ENCODE data around the gene SPN.
A peak's percentile ranks its signal among the peaks of the same experiment; 100 is the strongest.
"Not testable (repeated sequence)": the region's sequence is repeated elsewhere in the genome, so short reads cannot be mapped to it uniquely, and the experiment has no call there.

SPN gene

DNA sequence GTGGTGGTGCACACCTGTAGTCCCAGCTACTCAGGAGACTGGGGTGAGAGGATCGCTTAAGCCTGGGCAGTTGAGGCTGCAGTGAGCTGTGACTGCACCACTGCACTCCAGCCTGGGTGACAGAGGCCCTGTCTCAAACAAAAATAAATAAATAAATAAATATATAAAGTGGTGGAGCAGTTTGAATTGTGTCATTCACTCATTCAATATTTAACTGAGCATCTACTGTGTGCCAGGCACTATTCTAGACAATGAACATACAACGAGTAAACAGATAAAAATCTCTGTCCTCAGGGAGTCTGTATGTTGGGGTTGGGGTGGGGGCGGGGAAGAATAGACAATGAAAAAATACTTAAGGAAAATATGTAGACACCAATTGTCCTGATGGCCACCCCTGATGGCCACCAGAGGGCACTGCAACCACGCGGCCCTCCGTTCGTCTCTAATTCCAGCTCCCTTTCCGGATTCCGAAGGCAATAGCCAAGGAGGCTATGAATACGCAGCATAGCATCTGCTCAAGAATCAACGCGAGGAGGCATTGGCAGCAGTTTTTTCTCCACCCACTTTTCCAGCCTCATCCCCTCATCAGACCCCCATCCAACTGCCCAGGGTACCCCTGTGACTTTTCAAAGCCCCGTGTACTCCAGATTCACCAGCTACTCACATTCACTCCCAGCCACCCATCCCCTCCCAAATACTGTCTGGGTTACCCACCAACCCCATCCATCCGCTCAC is 37.4 kb downstream of the SPN start:
- H3K4me3 ChIP-seq (ENCODE audit: low read length): no peak overlapping the region
- TF ChIP-seq, protein P1, sequence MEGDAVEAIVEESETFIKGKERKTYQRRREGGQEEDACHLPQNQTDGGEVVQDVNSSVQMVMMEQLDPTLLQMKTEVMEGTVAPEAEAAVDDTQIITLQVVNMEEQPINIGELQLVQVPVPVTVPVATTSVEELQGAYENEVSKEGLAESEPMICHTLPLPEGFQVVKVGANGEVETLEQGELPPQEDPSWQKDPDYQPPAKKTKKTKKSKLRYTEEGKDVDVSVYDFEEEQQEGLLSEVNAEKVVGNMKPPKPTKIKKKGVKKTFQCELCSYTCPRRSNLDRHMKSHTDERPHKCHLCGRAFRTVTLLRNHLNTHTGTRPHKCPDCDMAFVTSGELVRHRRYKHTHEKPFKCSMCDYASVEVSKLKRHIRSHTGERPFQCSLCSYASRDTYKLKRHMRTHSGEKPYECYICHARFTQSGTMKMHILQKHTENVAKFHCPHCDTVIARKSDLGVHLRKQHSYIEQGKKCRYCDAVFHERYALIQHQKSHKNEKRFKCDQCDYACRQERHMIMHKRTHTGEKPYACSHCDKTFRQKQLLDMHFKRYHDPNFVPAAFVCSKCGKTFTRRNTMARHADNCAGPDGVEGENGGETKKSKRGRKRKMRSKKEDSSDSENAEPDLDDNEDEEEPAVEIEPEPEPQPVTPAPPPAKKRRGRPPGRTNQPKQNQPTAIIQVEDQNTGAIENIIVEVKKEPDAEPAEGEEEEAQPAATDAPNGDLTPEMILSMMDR (conservative IDR thresholded peaks at IDR 0.05; ENCODE audit: low read depth, low read length): peak; percentile 91
- DNase-seq (ENCODE audit: low read depth): no peak

DNA sequence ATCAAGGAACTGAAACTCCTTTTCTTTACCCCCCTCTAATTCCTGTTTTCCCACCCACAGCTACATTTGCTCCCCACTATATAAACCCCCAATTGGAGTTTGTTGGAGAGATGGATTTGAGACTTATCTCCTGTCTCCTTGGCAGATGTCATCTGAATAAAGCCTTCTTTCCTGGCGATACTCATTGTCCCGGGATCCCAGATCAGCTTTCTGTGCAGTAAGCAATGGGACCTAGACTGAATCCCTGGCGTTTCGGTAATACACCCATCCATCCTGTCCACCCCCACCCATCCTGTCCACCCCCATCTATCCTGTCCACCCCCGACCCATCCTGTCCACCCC is 38.1 kb downstream of the SPN start:
- DNase-seq (ENCODE audit: low read depth): no peak
- no peak overlapping the region for H3K4me3 ChIP-seq (ENCODE audit: low read length)
- TF ChIP-seq, protein P1 (conservative IDR thresholded peaks at IDR 0.05; ENCODE audit: low read depth, low read length): no peak

DNA sequence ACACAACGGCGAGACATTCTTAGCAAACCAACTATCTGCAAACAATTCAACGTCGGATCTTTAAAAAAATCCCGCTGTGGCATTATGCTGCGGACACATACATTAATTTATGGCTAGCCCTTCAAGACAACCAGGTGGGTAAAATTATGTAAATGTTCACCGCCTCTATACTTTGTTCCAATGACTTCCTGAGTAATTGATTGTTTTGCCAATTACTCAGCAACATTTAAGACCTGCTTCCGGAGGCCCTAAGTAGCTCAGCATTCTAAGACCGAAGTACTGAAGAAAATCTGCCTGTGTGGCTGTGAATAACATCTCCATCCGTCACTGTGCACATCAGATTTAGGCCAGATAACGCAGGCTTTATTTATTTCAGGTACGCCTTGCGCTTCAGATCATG is 39.2 kb downstream of the SPN start:
- no peak for DNase-seq (ENCODE audit: low read depth)
- TF ChIP-seq, protein P1 (conservative IDR thresholded peaks at IDR 0.05; ENCODE audit: low read depth, low read length): no peak
- H3K4me3 ChIP-seq (ENCODE audit: low read length): no peak overlapping the region

DNA sequence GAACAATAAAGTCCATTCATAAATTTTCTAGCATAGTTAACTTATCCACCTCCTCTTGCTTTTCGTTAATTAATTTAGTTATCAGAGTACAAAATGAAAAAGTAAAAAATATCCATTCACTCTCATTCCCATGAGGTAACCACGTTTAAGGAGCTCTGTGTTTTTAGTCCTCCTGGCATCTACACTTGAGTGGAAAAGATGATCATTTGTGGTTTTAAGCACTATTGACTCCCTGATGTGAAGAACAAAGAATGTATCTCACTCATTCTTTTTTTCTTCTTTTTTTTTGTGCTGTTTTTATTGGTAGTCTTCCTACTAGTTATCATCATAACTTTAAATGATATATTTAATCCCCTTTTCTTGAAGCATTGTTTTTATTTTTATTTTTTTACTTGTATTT is 42.0 kb downstream of the SPN start:
- DNase-seq (ENCODE audit: low read depth): no peak
- no peak overlapping the region for H3K4me3 ChIP-seq (ENCODE audit: low read length)
- TF ChIP-seq, protein P1 (conservative IDR thresholded peaks at IDR 0.05; ENCODE audit: low read depth, low read length): no peak

- not testable (repeated sequence) for H3K4me3 ChIP-seq (ENCODE audit: low read length); DNase-seq (ENCODE audit: low read depth)
These were observed 44.1 kb downstream of the SPN start for GRCh38 chr16:29707160-29707559.

- TF ChIP-seq, protein P1 (conservative IDR thresholded peaks at IDR 0.05; ENCODE audit: low read depth, low read length): no peak
- no peak for DNase-seq (ENCODE audit: low read depth)
- H3K4me3 ChIP-seq (ENCODE audit: low read length): no peak overlapping the region
These were observed 46.0 kb downstream of the SPN start for GRCh38 chr16:29708917-29709600.

DNA sequence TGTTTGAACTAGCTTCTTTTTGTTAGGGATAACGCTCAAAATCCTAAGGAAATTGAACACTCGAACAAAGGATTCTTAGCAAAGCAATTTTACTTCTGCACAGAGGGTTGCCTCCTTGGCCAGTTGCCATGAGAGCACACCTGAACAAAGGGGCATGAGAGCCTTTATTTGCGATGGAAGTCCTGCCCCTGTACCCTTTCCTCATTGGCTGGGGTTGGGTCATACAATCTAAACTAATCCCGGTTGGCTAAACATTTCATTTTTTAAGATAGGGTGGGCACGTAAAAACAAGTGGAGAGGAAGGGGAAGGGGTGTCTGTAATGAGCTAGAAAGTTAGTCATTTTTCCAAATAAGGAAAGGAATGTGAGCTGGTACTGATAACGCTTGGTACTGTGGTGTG is 46.6 kb downstream of the SPN start:
- DNase-seq (ENCODE audit: low read depth): peak; percentile 43
- H3K4me3 ChIP-seq (ENCODE audit: low read length): not testable (repeated sequence)

Data from retinal pigment epithelial cell (primary cell).